AG04449 (cell line): Measurements from ENCODE around the gene NIT1.

Experiments used
- CTCF ChIA-PET: fragments of 350-600 bp; formaldehyde crosslinking; extraction: SDS; loops from one replicate; lab custom pipeline; 2021; ENCODE audit warnings: antibody characterized with exemption; lab: Yijun Ruan, JAX
- POLR2A ChIA-PET: fragments of 400-600, 350-600 bp; formaldehyde crosslinking; extraction: SDS; loops from one replicate; lab custom pipeline; 2020; ENCODE audit warnings: antibody characterized with exemption, inconsistent platforms; lab: Yijun Ruan, JAX
- DNase-seq: peaks from one replicate; pipeline ENCODE4 v3.0.0-alpha.2; 2010; ENCODE audit warnings: low read depth, low spot score
- H3K4me3 ChIP-seq: 2 replicates; pipeline ENCODE4 v1.5.1; 2011; ENCODE audit warnings: low read depth, mild to moderate bottlenecking, control low read depth, low read length
- CTCF ChIP-seq: IDR thresholded peaks from one replicate; pipeline ENCODE4 v1.5.1; 2011; ENCODE audit warnings: mild to moderate bottlenecking, moderate library complexity, low read length, control low read depth, inconsistent platforms; ENCODE audit not compliant: insufficient read depth; ENCODE audit errors: missing control alignments

The NIT1 gene

GRCh38 chr1:161082996-161083747, 34.7 kb upstream of the NIT1 start:
- H3K4me3 ChIP-seq, result no peak overlapping the region
- DNase-seq, result no peak
- ChIA-PET POLR2A (no interaction called here), CTCF (interaction anchor here (1.0 to 7.8 kb wide), 6 partner anchors 11 to 93 kb away, joined by 3 to 82 read pairs (median 19); partner anchors contain the start of gene KLHDC9)
- no peak for TF ChIP-seq CTCF

- DNase-seq, result no peak
- POLR2A ChIA-PET, result interaction anchor here (0.7 kb wide), 1 partner anchor 39 kb away, joined by 3 read pairs; the partner anchor contains the start of gene USF1
- CTCF ChIA-PET, result interaction anchor here (1.0 to 7.8 kb wide), 6 partner anchors 10 to 94 kb away, joined by 3 to 82 read pairs (median 12); partner anchors contain the start of gene KLHDC9
- no peak overlapping the region for H3K4me3 ChIP-seq
- no peak for TF ChIP-seq CTCF
Measured at GRCh38 chr1:161083748-161084596, 33.9 kb upstream of the NIT1 start.

GRCh38 chr1:161084597-161084988, 33.3 kb upstream of the NIT1 start:
- TF ChIP-seq CTCF, result no peak
- ChIA-PET CTCF (interaction anchor here (0.8 to 7.8 kb wide), 6 partner anchors 9 to 87 kb away, joined by 3 to 82 read pairs (median 12); partner anchors contain the start of gene KLHDC9), POLR2A (interaction anchor here (0.7 kb wide), 1 partner anchor 39 kb away, joined by 3 read pairs; the partner anchor contains the start of gene USF1)
- H3K4me3 ChIP-seq, result no peak overlapping the region
- DNase-seq, result no peak

GRCh38 chr1:161085165-161085564, 32.7 kb upstream of the NIT1 start:
- no peak overlapping the region for H3K4me3 ChIP-seq
- no peak for DNase-seq
- POLR2A ChIA-PET, result no interaction called here
- CTCF ChIA-PET, result interaction anchor here (0.6 to 7.8 kb wide), 7 partner anchors 9 to 87 kb away, joined by 3 to 82 read pairs (median 5); partner anchors contain the start of gene KLHDC9
- no peak for TF ChIP-seq CTCF

- no peak overlapping the region for H3K4me3 ChIP-seq
- ChIA-PET POLR2A (interaction anchor here (1.2 kb wide), 1 partner anchor 41 kb away, joined by 4 read pairs; the partner anchor contains the start of gene USF1), CTCF (interaction anchor here (0.6 to 7.8 kb wide), 5 partner anchors 12 to 89 kb away, joined by 3 to 82 read pairs (median 5); partner anchors contain the start of gene KLHDC9)
- no peak for TF ChIP-seq CTCF
- no peak for DNase-seq
Measured at GRCh38 chr1:161086457-161086856, 31.4 kb upstream of the NIT1 start.
